HepG2 (cell line): ENCODE results near the gene ANKUB1. TPM values are rescaled to one million over a fixed set of nuclear protein-coding genes. Genes with fewer than 3 reads are reported as not detected.
"Not testable (repeated sequence)": the region's sequence is repeated elsewhere in the genome, so short reads cannot be mapped to it uniquely, and the experiment has no call there.

Experiments
- ATAC-seq: fragments of 200-7000 bp; cut with Tn5 transposase; 3 replicates; pipeline ENCODE4 v1.9.1; 2020; ENCODE audit warnings: mild to moderate bottlenecking, moderate library complexity
- BruUV-seq: library from RNA; stranded (reverse); fragments of 400-500 nt; replicated peaks from 2 replicates; lab custom pipeline; 2021; lab: Mats Ljungman, UMichigan
- CTCF ChIA-PET: fragments of 300-600 bp; formaldehyde crosslinking; extraction: SDS; loops from one replicate; lab custom pipeline; 2021; ENCODE audit warnings: low total read pairs, inconsistent platforms, low intra/inter-chr PET ratio; lab: Yijun Ruan, JAX
- POLR2A ChIA-PET: fragments of 350-600 bp; sonication (Branson Sonifier 250); formaldehyde crosslinking; loops from one replicate; lab custom pipeline; 2020; ENCODE audit warnings: antibody characterized with exemption, inconsistent platforms; lab: Yijun Ruan, JAX
- DNase-seq: peaks from one replicate; pipeline ENCODE4 v3.0.0-alpha.2; 2015; ENCODE audit warnings: low spot score
- FAIRE-seq: peaks from 3 replicates; lab custom pipeline; 2011; peaks lifted over from hg19 to GRCh38; lab: Jason Lieb, UNC
- H2AFZ ChIP-seq: one replicate; pipeline ENCODE4 v1.6.1; 2011; ENCODE audit warnings: low read length, inconsistent platforms
- H3K27ac ChIP-seq: fragments of 300-600 bp; 3 replicates; pipeline ENCODE4 v1.8.0; 2011; ENCODE audit warnings: mixed run types, mild to moderate bottlenecking, mixed read lengths, low read length, inconsistent platforms; ENCODE audit not compliant: insufficient read depth; ENCODE audit errors: extremely low read length
- H3K27me3 ChIP-seq, 2 experiments: fragments of 200-600 bp in 1 of 2; 2 replicates in 1 of 2; 3 replicates in 1 of 2; pipeline versions ENCODE4 v1.6.0 to v1.8.0; 2011; ENCODE audit warnings: low read length in 2 of 2, mild to moderate bottlenecking in 2 of 2, moderate library complexity in 2 of 2, inconsistent platforms in 1 of 2; ENCODE audit not compliant: insufficient read depth in 2 of 2, control insufficient read depth in 1 of 2
- H3K36me3 ChIP-seq, 2 experiments: fragments of 200-600 bp in 1 of 2; replicated peaks in 1 of 2; 2 replicates in 1 of 2; 3 replicates in 1 of 2; pipeline versions ENCODE4 v1.5.1 to v1.8.0; 2011; ENCODE audit warnings: low read length in 2 of 2, inconsistent platforms in 1 of 2; ENCODE audit not compliant: insufficient read depth in 2 of 2, control insufficient read depth in 1 of 2
- H3K4me1 ChIP-seq: 2 replicates; pipeline ENCODE4 v1.5.1; 2012; ENCODE audit warnings: low read length, inconsistent platforms; ENCODE audit not compliant: insufficient read depth
- H3K4me2 ChIP-seq: 2 replicates; pipeline ENCODE4 v1.6.0; 2011; ENCODE audit warnings: low read depth, low read length, inconsistent platforms
- H3K4me3 ChIP-seq, 3 experiments: fragments of 200-600 bp in 1 of 3; sonication (generic), shearing (Covaris generic) in 1 of 3; replicated peaks in 1 of 3; 2 replicates each; pipeline ENCODE4 v1.5.1; 2011 to 2016; ENCODE audit warnings: low read length in 3 of 3, inconsistent platforms in 2 of 3, low read depth in 2 of 3, mild to moderate bottlenecking in 2 of 3, control low read depth in 1 of 3, mixed read lengths in 1 of 3; ENCODE audit not compliant: insufficient read depth in 1 of 3
- H3K79me2 ChIP-seq: one replicate; pipeline ENCODE4 v1.6.1; 2011; ENCODE audit warnings: low read length, inconsistent platforms; ENCODE audit not compliant: insufficient read depth
- H3K9ac ChIP-seq: 2 replicates; pipeline ENCODE4 v1.6.0; 2011; ENCODE audit warnings: mild to moderate bottlenecking, low read depth, low read length, inconsistent platforms; ENCODE audit not compliant: insufficient read depth
- H3K9me3 ChIP-seq: 2 replicates; pipeline ENCODE4 v1.5.1; 2012; ENCODE audit warnings: mild to moderate bottlenecking, low read length
- H4K20me1 ChIP-seq: 2 replicates; pipeline ENCODE4 v1.6.0; 2011; ENCODE audit warnings: inconsistent platforms, mild to moderate bottlenecking, low read length, moderate library complexity; ENCODE audit not compliant: insufficient read depth
- CENPT ChIP-seq: sonication (generic); formaldehyde crosslinking; IDR thresholded peaks from 2 replicates; pipeline ENCODE4 v1.8.0; 2022; ENCODE audit warnings: low read depth, mild to moderate bottlenecking, moderate library complexity, missing genetic modification reagents
- FOXA1 ChIP-seq, 2 experiments: fragments of 450-650 bp in 1 of 2; sonication (generic) in 1 of 2; formaldehyde crosslinking in 1 of 2; IDR thresholded peaks; 2 replicates each; pipeline versions ENCODE4 v1.4.0 to v1.6.1; 2016 to 2020; ENCODE audit warnings: missing genetic modification reagents in 1 of 2
- SIN3A ChIP-seq: IDR thresholded peaks from 2 replicates; pipeline ENCODE4 v1.6.1; 2011; ENCODE audit warnings: low read depth, mild to moderate bottlenecking, control low read depth, low read length, borderline replicate concordance
- WIZ ChIP-seq: sonication (generic); formaldehyde crosslinking; IDR thresholded peaks from 2 replicates; pipeline ENCODE4 v1.5.1; 2020; ENCODE audit warnings: mild to moderate bottlenecking, missing genetic modification reagents
- ZNF460 ChIP-seq: sonication (generic); formaldehyde crosslinking; IDR thresholded peaks from 2 replicates; pipeline ENCODE4 v1.5.1; 2020; ENCODE audit warnings: missing genetic modification reagents, mild to moderate bottlenecking, borderline replicate concordance
- ZNF629 ChIP-seq: sonication (generic); formaldehyde crosslinking; conservative IDR thresholded peaks from 2 replicates; pipeline ENCODE4 v1.5.0; 2020; ENCODE audit warnings: missing genetic modification reagents
- WGBS: methylation state at CpG from one replicate; pipeline ENCODE4 v1.1.6; 2017; ENCODE audit warnings: low lambda C conversion rate; 5-methylcytosine and 5-hydroxymethylcytosine counted together
- in situ Hi-C: cut with HindIII; loops from 2 replicates; pipeline ENCODE4 v1.10.0; 2017; ENCODE audit warnings: low pct_unique_long_range_greater_than_20kb; ENCODE audit not compliant: extremely low pct_ligation_motif_present
- intact Hi-C: fragments of 100-400 bp; cut with micrococcal nuclease; formaldehyde crosslinking; loops from one replicate; pipeline ENCODE4 v1.10.0; 2022; ENCODE audit not compliant: unreplicated experiment
- polyA plus RNA-seq, 8 experiments: library from polyadenylated mRNA; depleted of rRNA in 3 of 8; stranded (reverse) in 7 of 8; unstranded in 1 of 8; fragments of >200 nt; fragmentation: Illumina TruSeq in 4 of 8; extraction: Trizol in 4 of 8; gene quantifications; 2 replicates each; pipeline versions ENCODE4 v1.2.1 to v1.2.3, GENCODE V29; 2011 to 2016; ENCODE audit warnings: low read depth in 4 of 8, missing spikeins in 1 of 8, mixed read lengths in 1 of 8; ENCODE audit not compliant: insufficient read depth in 1 of 8
- total RNA-seq, 5 experiments: library from RNA; depleted of rRNA; stranded (reverse); fragments of >200 nt; fragmentation: Illumina TruSeq; extraction: Trizol; gene quantifications; 2 replicates each; pipeline ENCODE4 v1.2.3, GENCODE V29; 2016; ENCODE audit warnings: low read depth in 1 of 5
- TF ChIP-seq, protein P1 (sequence below): sonication (generic); formaldehyde crosslinking; IDR thresholded peaks from 2 replicates; pipeline ENCODE4 v1.8.1; 2022; ENCODE audit warnings: mild to moderate bottlenecking, missing genetic modification reagents
- TF ChIP-seq, protein P2 (sequence below): fragments of 450-650 bp; IDR thresholded peaks from 2 replicates; pipeline ENCODE4 v1.6.1; 2016
- TF ChIP-seq, protein P3 (sequence below): sonication (generic); formaldehyde crosslinking; IDR thresholded peaks from 2 replicates; pipeline ENCODE4 v1.5.0; 2020; ENCODE audit warnings: missing genetic modification reagents

ANKUB1 gene
- total and polyA plus RNA-seq, 2 of the 13 experiments (the other 11 are each of a cell fraction or from before 2014, with no cell fraction given), result not detected

DNA sequence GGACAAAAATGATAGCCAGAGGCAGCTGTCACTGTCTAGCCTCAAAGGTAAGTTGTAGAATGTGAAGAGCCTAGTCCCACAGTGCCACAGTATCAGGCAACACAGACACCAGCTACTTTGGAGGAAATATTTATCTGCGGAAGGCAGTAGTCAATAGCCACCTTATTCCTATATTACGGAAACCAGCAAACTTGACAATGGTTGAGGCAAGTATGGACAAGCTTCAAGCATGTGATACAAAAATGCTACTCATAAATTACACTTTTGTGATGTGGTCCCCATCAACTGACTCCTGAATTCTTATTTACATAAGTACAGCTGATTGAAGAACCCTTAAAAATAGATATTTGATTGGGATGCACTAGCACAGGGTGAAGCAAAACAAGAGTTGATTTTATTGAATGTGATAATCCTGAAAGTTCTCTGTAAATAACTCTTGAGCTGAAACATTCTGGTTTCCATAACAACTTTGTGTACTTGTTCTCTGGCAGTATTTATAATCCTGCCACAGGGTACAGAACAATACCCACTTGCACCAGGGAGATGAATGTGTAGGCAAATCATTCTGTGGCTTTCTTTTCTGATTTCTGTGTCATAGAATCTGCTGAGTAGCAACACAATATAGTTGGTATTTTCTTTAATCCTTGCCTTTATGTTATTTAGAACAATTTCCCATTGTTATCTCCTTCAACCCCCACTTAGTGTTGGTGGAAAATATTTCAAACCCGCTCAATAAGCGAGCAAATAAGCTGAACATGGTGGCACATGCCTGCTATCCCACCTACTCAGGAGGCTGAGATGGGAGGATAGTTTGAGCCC is at the start of gene ANKUB1 (continued):
- no peak for TF ChIP-seq FOXA1 (IDR thresholded peaks at IDR 0.05)
- TF ChIP-seq FOXA1 (CRISPR knock-in tag; IDR thresholded peaks at IDR 0.05), result no peak
- TF ChIP-seq, protein P1, sequence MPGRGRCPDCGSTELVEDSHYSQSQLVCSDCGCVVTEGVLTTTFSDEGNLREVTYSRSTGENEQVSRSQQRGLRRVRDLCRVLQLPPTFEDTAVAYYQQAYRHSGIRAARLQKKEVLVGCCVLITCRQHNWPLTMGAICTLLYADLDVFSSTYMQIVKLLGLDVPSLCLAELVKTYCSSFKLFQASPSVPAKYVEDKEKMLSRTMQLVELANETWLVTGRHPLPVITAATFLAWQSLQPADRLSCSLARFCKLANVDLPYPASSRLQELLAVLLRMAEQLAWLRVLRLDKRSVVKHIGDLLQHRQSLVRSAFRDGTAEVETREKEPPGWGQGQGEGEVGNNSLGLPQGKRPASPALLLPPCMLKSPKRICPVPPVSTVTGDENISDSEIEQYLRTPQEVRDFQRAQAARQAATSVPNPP (CRISPR knock-in tag), result no peak
- TF ChIP-seq WIZ (CRISPR knock-in tag), result no peak

DNA sequence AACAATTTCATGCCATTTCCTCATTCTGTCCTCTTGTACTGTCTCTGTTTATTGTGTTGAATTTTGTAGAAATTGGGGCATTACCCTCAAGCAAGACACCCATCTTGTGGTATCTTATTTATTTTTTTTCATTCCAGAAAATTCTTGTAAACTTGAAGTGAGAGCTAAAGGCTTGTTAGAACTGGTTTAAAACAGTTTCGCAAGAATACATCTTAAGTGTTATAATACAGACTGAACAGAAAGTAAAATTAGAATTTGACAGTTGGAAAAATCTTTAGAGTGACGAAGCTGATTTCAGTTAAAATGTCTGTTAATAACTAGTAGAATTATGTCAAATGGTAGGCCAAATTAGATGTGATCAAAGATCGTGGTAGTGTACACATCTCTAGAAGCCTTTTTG is 47.5 kb upstream of the ANKUB1 start:
- no peak overlapping the region for H2AFZ ChIP-seq
- POLR2A ChIA-PET, result no interaction called here
- H3K27ac ChIP-seq, result no peak overlapping the region
- no peaks in the 10 kb centered on the region for H4K20me1 ChIP-seq
- BruUV-seq, result no TSS peak
- H3K9me3 ChIP-seq, result peaks cover 23% of the 10 kb centered on the region
- FAIRE-seq, result no peak
- H3K27me3 ChIP-seq, result no peaks in the 10 kb centered on the region
- H3K9ac ChIP-seq, result no peak overlapping the region
- intact Hi-C loops, result no loop called here
- in situ Hi-C loops, result no loop called here
- H3K79me2 ChIP-seq, result peaks cover 48% of the 10 kb centered on the region
- TF ChIP-seq CENPT (no peak), SIN3A (no peak), ZNF460 (CRISPR knock-in tag) (no peak), ZNF629 (CRISPR knock-in tag) (no peak)
- TF ChIP-seq, protein P2, sequence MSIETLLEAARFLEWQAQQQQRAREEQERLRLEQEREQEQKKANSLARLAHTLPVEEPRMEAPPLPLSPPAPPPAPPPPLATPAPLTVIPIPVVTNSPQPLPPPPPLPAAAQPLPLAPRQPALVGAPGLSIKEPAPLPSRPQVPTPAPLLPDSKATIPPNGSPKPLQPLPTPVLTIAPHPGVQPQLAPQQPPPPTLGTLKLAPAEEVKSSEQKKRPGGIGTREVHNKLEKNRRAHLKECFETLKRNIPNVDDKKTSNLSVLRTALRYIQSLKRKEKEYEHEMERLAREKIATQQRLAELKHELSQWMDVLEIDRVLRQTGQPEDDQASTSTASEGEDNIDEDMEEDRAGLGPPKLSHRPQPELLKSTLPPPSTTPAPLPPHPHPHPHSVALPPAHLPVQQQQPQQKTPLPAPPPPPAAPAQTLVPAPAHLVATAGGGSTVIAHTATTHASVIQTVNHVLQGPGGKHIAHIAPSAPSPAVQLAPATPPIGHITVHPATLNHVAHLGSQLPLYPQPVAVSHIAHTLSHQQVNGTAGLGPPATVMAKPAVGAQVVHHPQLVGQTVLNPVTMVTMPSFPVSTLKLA, result no peak
- TF ChIP-seq, protein P3, sequence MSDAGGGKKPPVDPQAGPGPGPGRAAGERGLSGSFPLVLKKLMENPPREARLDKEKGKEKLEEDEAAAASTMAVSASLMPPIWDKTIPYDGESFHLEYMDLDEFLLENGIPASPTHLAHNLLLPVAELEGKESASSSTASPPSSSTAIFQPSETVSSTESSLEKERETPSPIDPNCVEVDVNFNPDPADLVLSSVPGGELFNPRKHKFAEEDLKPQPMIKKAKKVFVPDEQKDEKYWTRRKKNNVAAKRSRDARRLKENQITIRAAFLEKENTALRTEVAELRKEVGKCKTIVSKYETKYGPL (CRISPR knock-in tag), result no peak
- no peak overlapping the region for H3K4me2 ChIP-seq
- H3K4me3 ChIP-seq, result no peak overlapping the region
- ATAC-seq, result no peak
- no peak for DNase-seq
- WGBS, result 98% methylated on average over 3 of the region's 3 CpGs
- CTCF ChIA-PET, result no interaction called here
- H3K36me3 ChIP-seq, result 0 out of 5 replicates have a peak, but pooled peaks cover 0 to 2% of the 10 kb centered on the region in 2 experiments
- H3K4me1 ChIP-seq, result peaks cover 44% of the 10 kb centered on the region

DNA sequence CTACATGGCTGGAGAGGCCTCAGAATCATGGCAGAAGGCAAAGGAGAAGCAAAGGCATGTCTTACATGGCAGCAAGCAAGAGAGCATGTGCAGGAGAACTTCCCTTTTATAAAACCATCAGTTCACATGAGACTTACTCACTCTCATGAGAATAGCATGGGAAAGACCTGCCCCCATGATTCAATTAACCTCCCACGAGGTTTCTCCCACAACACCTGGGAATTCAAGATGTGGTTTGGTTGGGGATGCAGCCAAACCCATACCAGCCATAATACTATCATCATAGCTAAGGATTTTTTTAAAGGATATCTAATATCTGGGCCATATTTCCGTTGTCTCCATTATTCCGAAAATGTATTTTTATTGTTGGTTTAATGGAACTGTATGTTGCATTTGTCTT is 47.1 kb upstream of the ANKUB1 start:
- WGBS, result 99% methylated on average over 3 of the region's 3 CpGs
- H3K27ac ChIP-seq, FAIRE-seq, ATAC-seq, H3K4me3 ChIP-seq, intact Hi-C loops, H3K36me3 ChIP-seq, CTCF ChIA-PET, DNase-seq, H3K9ac ChIP-seq, H2AFZ ChIP-seq, H3K4me2 ChIP-seq, H4K20me1 ChIP-seq, BruUV-seq, in situ Hi-C loops, POLR2A ChIA-PET, H3K27me3 ChIP-seq: not testable (repeated sequence)
- Histone ChIP-seq H3K79me2 (peaks cover 45% of the 10 kb centered on the region), H3K4me1 (peaks cover 40% of the 10 kb centered on the region), H3K9me3 (peaks cover 27% of the 10 kb centered on the region)
